Airway epithelial cell (primary cell): ENCODE measurements around the gene LMX1B. TPM values are rescaled to one million over a fixed set of nuclear protein-coding genes. Genes with fewer than 3 reads are reported as not detected.

Experiments used
- total RNA-seq: library from RNA; depleted of rRNA; stranded (reverse); fragments of >200 nt; gene quantifications from 2 replicates; pipeline ENCODE4 v1.2.3, GENCODE V29; 2015

Gene LMX1B
- not detected in 2 replicates for total RNA-seq

DNA sequence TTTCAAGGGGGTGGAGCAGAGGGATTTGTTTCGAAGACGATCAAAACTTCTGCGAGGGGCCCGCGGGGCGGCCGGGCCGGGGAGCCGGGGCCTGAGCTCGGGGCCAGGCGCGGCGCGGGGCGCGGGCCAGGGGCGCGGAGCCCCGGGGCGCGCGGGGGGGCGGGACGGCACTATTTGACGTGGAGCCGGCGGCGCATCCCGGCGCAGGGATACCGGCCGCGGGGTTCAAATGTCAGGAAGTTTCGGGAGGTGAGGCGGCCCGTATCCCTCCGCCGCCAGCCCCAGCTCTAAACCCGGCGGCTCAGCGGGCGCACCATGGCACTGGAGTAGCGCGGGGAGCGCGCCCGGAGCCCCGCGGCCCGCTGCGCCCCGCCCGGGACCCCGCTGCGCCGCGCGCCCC lies at the start of gene LMX1B:
TSS of gene LMX1B (plus strand) at position 278 of the 400 bp plus-strand sequence. CDS start 522 bp downstream, outside the sequence.

Other genes starting within 250 kb of the LMX1B start
- gene ZBTB43, start 191.1 kb downstream of the LMX1B start, total RNA-seq: 7.2 and 7.3 TPM in 2 replicates
- 3.0 and 3.7 TPM in 2 replicates for gene ZBTB34, start 246.7 kb downstream of the LMX1B start, total RNA-seq